ENCODE results near the gene GALNT17.

Gene GALNT17

DNA sequence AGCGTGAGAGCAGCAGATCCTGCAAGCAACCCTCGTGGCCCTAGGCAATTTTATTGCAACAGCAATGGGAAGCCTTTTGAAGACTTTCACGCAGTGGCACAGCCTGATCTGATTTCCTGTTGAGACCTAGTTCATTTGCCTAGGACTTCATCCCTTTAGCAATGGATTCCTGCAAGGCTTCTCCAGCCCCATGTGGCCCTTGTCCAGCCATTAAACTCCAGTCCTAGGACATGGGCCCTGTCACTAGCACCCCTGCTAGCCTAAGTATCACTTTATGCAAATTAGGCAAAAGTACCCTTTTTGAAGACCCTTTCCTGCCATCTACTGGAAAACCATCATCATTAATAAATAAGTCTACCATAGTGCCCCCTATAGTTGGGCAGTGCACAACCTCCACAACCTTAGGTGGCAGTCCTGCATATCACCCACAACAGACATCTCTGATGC is 379.4 kb downstream of the GALNT17 start:
- DNase-seq = no peak

DNA sequence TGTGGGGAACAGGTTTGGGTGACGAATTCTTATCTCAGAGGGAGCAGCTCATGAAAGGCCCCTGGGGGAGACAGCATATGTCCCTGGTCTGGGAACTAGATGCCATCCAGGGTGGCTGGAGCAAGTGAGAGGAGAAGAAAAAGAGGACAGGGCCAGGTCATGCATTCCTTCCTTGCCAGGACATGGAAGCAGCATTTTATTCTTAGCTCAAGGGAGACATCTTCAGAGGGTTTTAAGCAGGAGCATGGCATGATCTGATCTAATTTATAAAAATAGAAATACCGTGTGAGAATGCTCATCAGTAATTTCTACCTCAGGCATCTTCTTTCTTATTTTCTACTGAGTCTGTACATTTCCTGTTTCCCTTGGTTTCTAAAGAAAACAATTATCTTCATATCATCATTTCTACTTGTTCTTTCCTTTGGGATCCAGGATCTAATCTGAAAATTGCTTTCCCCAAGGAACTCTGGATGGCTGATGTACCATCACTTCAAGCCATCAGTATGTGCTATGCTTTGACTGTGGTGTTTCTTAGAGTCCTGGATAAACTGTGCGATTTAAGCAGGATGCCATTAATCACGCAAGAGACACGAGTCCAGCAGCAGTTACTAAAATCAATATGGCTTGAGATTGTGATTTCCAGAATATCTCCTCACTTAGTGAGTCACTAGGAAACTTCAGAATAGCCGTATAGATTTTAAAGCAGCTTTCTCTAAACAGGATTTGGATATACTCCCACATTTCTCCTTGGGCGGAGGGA is 386.2 kb downstream of the GALNT17 start:
- DNase-seq = no peak

DNA sequence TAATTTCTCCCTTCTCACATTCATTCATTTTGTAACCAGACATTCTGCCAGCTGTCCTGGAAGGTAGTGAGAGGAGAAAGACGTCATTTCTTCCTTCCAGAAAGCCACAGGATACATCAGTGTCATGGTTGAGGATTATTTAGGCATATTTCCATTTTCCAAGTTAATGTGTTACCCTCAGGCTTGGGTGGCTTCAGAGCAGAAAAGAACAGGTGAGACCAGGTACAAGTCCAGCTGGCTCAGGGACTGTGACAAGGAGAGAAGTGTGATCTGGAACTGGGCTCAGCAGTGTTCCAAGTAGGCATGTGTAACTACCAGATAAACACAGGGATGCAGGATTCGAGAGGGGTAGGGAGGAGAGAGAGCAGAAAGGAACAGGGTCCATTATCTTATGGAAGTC is 386.9 kb downstream of the GALNT17 start:
- DNase-seq = no peak

DNA sequence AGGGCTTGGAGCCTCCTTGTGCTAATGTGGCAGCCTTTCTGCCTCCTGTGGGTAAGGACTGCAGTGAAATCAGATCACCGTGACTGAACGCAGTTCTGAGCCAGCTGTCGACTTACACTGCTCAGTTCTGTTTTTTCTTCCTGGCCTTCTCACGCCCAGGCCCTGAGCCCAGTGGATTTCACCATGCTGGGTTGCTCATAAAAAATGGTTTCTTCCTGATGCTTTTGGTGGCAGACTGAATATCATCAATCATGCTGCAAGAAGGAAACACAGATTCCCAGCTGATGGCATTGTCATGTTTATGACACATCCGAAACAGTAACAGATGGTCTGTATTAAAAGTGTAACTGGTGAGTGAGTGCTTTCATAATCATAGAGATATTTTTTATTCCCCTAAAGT is 389.6 kb downstream of the GALNT17 start:
- DNase-seq = no peak

DNA sequence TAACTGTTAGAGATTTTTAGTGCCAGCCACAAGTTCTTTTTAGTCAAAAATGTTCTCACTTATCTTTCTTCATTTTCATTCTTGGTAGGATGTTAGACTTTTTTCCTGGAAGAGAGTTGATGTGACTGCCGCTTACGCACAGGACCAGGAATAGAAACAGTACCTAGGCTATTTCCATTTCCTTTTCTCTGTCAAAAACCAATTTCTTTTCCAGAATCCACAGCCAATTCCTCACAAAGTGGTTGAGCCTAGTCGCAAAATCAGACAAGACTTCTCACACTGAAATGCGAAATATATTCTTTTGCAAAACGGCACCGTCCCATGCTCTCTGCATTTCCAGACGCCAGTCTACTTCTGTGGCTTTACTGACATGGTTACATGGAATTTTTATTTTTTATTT is 394.2 kb downstream of the GALNT17 start:
- no peak for DNase-seq

DNA sequence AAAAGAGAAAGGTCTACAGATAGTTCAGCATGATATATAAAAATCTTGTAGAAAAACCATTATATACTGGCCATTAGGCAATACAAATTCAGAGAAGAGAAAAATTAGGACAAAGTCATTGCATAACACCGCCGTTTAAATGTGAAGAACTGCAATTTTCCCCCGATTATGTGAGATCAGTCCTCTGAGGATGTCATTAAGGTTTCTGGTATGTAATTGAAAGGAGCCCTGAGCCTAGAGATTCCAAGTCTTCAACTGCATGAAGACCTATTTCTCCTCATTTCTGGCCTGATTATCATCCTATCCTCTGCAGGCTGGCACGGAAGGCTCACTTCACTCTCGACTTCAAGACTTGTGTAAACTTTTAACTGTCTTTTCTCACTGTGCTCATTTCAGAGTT is 395.3 kb downstream of the GALNT17 start:
- no peak for DNase-seq

DNA sequence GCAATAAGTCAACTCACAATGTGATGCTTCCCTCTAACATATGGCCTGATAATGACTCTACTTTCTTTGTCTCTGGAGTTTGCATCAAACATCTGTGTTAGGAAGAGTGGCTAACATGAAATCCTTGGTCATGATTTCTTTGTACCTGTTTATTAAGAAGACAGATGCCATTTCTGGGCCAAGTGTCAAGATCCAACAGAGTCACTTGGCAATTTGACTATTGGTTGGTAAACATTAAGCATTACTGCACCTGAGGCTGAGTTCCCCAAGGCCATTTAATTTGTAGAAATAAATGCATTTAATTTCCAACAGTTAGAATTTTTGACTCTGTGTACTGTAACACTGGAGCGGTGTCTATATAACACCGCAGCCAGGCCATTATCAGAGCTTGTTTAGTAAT is 403.7 kb downstream of the GALNT17 start:
- no peak for DNase-seq

DNA sequence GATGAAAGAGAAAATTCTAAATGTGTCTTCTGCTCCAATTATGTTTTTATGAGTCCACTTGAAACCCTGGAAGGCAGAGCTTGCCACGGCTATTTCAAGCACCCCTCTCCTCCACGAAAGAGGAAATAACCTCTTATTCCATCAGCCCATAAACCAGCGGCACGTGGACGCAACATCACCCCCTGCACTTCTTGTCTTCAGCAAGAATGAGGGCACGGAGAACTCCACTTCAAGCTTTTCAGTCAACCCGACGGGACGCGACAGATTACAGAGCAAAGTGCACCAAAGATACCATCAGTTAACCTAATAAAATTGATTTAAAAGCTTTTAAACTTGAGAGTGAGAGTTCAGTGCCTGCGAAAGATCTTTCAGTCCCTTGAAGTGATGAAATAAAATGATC is 406.3 kb downstream of the GALNT17 start:
- no peak for DNase-seq

DNA sequence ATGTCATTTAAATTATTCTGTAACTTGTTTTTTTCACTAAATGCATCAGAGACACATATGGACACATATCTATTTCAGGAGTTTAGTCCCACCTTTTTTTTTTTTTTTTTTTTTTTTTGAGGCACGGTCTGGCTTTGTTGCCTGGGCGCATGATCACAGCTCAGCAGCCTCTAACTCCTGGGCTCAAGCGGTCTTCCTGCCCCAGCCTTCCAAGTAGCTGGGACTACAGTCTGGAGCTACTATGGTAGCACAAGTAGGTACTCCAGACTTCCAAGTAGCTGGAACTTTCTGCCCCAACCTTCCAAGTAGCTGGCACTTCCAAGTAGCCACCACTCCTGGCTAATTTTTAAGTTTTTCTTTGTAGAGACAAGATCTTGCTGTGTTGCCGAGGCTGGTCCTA is 407.7 kb downstream of the GALNT17 start:
- no peak for DNase-seq

DNA sequence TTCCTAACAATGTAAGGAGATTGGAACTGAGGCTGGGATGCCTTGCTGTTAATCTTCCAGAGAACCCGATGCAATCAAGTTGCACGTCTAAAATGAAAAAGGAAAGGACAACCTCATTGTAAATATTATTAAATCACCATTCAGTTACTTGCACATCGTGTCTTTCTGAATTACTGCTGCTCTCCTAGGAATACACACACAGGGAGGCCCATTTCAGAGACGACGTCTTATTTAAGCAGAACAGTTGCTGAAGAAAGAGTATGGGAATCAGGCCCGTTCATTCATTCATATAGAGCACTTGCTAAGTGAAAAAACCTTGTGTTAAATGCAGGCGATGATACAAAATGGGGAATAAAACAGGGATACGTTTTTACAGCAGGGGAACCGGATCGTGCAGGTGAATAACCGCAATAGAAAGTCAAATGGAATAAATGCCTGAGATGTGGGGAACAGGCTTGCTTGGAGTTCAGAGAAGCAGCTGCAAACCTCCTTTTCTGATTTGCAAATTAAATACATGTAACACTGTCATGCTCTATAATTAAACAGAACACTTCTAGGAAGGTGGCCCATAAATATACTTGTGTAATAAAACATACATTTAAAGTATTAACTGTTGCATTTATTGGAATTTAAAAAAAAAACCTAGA is 409.9 kb downstream of the GALNT17 start:
- no peak for DNase-seq

DNA sequence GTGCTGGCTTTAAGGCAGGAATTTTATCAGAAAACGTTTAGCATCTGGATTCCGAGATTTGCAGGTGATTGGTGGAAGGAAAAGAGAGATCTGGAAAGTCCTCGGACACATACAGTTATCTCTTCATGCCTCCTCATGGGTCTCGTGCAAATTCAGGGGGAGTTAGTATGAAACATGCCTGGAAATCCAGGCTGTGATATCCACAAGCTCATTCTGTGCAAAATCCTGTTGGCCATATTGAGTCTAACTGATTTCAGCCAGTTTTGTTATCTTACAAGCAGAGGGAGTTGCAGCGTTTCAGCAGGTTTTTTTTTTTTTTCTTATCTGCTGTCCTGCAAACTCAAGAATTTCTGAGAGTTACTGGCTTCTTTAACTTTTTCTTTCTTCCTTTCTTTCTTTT is 411.5 kb downstream of the GALNT17 start:
- DNase-seq = no peak

DNA sequence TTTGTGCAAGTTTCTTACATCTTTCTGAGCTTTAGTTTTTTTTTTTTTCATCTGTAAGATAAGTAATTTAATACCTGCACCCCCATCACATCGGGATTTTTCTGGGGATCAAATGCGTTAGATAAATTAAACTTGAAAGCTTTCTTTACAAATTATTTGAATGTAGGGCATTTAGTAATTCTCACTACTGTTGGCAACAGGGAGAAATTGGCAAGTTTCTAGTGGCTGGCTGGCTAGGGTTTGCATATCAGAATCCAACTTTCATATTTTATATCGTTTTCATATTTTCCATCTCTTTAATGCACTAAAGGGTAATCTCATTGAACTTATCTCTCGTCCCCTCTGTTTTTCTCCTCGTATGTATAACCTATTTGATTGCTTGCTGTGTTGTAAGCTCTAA is 412.9 kb downstream of the GALNT17 start:
- no peak for DNase-seq

DNA sequence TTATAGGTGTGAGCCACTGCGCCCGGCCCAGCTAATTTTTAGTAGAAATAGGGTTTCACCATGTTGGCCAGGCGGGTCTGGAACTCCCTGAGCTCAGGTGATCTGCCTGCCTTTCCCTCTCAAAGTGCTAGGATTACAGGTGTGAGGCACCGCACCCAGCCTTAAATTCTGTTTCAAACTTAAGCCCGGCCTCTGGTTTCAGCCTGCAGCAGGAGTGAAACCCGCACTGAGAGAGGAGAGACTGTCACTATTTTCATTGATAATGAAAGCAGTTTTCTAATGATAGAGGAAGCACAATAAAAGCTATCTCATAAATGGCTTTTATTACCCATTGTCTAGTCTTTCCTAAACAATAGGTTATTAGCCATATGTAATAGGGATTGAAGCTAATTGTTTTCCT is 415.5 kb downstream of the GALNT17 start:
- no peak for DNase-seq

DNA sequence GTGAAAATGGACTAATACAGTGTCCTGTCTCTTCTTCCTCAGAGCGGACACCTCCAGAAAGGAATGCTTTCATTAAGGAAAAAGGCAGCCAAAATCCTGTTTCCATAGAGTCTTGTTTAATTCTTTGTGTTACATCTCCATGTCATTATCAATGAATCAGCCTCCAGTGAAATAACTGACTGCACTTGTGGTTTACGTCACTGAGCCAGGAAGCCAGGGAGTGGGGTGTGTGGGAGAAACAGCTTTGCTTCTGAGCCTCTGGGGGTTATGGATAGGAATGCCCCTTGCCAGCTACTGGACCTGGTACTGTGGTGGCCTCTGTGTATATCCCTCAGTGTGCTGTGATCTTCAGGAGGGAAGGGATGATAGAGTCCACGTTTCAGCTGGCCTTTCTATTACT is 416.8 kb downstream of the GALNT17 start:
- no peak for DNase-seq

DNA sequence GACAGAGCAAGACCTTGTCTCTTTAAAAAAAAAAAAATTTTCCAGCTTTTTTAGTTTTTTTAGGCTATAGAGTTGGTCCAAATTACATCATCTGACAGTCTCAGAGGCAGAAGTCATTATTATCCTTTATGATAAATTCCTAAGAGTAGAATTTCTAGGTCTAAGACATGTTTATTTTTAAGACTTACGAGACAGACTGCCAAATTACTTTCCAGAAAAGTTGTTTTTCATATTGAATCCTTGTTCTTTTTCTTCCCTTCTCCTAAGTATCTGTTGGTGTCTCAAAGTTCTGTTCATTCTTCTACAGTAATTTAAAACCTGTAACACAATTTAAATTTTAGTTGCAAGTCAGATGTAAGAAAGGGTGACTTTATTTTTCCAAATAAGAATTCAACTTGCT is 421.4 kb downstream of the GALNT17 start:
- DNase-seq = no peak

DNA sequence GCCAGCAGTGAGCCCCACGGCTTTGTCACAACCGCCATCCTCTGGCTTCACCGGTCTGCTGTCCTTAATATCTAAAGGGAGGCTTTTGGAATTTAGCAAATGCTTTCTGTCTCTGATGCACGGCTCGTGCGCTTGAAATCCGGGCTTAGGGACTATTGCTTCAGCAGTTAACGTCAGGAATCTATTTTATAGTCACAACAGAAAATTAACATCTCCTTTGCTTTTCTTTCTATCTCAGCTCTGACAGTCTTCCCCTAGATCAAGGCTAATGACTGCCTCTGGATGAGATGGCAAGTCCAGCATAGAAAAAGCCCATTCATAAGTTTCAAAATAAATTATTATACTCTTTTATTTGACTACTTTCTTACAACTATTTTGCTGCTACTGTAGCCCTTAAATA is 423.8 kb downstream of the GALNT17 start:
- no peak for DNase-seq

DNA sequence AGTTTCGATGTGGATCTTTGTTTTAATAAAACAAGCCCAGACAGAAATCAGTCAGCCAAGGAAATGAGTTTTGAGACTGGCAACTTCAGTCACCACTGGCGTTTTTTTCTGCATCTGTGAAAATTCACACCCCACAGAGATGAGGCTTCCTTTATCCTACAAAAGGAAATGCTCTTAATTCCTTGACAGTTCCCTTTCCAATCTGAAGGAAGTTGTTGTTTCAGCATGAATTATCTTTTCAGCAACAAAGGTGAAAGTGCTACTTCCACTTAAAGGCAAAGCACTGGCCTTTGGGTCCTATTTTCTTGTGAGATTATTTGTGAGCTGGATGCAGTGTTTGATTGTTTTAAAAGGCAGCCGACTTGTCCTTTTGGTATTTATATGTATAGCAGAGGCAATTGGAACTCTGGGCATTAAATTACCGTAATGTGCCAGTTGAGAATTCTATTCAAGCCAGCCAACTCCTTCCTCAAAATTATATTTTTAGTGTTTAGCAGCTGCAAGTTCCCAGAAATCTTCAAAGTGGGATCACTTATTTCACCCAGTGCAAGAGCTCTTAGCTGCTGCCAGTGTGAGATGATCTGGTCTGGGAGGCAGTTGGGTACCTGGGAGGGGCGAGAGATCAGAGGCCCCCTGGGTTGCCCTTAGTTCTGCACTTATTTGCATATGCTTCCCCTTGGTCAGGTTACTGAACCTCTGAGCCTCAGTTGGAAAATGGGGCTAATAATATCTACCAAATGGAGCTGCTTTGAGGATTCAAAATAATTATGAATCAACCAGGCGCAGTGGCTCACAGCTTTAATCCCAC is 427.1 kb downstream of the GALNT17 start:
- no peak for DNase-seq

DNA sequence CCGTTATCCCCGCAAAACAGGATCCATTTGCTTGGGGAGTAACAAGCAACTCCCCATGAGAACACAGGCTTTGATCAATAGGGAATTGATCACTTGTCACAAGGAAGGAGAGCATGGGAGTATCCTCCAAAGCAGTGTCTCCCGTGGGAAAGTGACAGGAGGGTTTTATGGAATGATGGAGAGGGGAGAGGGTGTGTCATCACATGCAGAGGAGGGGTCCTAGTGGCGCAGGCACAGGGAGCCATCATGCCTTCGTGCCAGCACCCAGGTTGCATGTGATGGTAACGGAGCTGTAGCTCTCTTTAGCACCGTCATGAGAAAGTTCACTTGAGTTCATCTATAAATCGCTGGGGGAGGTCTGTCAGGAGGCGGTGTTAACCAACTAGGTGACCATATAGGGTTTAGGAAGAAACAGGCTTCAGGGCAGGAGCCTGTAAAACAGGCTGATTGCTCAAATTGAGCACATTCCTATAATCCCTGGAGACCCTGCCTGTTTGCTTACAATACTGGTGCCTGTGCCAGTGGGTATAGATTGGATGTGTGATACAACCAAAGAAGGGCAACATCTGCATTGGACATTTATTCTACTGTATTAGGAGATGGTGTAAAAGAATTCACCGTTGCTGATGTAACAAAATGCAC is 428.5 kb downstream of the GALNT17 start:
- no peak for DNase-seq

DNA sequence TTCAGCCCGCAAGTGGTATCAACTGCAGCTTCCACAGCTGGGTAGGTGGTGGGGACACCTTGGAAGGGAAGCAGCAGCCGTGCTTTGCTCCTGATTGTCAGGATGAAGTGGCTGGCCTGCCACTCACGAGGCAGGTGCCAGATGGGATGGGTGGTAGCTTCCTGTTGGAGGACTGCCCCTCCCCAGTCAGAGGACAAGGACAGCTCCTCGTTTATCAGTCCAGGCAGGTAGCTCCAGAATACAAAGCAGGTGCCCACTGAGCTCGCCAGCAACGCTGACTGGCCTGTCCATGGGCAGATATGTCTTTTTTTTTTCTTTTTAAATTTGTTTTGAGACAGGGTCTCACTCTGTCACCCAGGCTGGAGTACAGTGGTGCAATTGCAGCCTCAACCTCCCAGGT is 431.3 kb downstream of the GALNT17 start:
- DNase-seq = no peak

DNA sequence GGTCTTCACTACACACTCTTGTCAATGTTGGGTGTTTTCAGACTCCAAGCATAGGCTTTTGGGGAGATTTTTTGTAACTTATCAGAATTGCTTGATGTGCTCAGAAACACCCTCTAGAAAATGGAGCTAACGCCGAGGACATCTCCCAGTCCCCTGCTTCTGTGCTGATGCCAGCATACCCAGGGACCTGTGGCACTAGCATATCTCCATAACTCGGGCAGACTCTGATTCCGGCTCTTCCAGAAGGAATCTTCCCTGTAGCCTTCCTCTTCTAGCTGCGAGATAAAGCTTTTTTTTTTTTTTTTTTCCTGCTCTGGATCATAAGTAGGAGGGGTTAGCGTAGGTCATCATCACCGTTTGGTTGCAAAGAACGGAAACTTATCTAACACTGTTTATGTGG is 434.4 kb downstream of the GALNT17 start:
- no peak for DNase-seq

DNA sequence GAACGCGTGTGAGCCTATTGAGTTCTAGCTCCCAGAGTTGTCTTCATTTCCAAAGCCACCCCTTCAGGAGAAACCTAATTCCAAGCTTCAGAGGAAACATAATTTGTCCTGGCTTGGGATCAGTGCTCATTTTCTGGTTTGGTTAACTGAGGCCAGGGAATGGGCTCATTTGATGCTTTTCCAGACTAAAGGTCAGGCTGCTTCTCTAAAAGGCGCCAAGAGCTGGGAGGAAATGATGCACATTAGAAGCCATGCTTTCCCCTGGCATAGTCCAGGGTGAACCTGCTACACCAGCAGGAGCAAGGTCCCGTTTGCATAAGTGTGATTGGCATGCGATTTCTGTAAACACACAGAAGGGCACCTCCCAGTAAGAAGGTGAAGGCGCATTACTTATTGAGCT is 435.0 kb downstream of the GALNT17 start:
- DNase-seq = no peak

DNA sequence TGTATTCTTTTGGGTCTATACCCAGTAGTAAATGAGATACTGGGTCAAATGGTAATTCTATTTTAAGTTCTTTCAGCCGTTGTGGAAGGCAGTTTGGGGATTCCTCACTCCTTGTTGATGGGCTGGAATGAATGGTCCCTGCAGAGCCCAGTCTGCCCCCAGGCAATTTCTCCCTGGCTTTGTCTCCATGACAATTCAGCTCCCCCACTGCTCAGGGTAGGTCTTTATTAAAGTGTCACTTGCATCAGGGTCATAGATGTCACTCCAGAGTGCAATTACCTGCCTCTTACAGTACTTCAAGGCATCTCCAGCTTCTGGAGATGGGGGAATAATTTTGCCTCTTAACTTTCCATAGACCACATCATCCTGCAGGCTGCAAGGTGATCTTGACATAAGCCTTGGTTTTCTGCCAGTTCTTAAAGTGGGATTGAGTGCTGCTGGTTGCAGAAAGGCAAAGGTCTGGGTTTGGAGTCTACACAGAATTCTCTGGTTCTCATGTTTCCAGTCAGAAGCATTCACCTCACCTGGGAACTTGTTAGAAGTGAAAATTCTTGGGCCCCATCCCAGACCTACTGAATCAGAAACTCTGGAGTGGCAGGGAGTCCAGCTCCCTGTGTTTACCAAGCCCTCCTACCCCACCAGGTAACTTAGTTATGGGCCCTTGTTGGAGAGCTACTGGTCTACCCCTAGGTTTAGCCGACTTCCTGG is 442.4 kb downstream of the GALNT17 start:
- no peak for DNase-seq

DNA sequence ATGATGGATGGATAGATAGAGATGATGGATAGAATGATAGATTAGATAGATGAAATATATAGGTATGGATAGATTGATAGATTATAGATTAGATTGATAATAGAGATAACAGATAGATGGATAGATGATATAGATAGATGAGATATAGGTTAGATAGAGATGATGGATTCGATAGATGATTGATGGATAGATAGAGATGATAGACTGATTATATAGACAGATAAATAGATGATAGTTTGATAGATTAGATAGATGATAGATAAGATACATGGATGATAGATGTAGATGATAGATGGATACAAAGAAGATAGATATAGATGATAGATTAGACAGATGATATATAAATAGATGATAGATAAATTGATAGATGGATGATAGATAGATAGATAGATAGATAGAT is 448.1 kb downstream of the GALNT17 start:
- no peak for DNase-seq
